HepG2 (cell line): ENCODE measurements around the gene TBCCD1. TPM values are rescaled to one million over a fixed set of nuclear protein-coding genes. Genes with fewer than 3 reads are reported as not detected.
A peak's percentile ranks its signal among the peaks of the same experiment; 100 is the strongest.

Experiments
- CBX5 ChIP-seq: sonication (generic); formaldehyde crosslinking; IDR thresholded peaks from 2 replicates; pipeline ENCODE4 v1.4.0; 2020; ENCODE audit warnings: missing genetic modification reagents, borderline replicate concordance
- DNMT1 ChIP-seq: sonication (generic); formaldehyde crosslinking; IDR thresholded peaks from 2 replicates; pipeline ENCODE4 v1.5.1; 2020; ENCODE audit warnings: mild to moderate bottlenecking, missing genetic modification reagents
- GATAD2A ChIP-seq: IDR thresholded peaks from 2 replicates; pipeline ENCODE4 v1.6.1; 2016
- HMG20B ChIP-seq: conservative IDR thresholded peaks from 2 replicates; pipeline ENCODE4 v1.6.1; 2016; ENCODE audit warnings: missing genetic modification reagents, missing compliant biosample characterization
- KAT8 ChIP-seq: IDR thresholded peaks from 2 replicates; pipeline ENCODE4 v1.6.1; 2016; ENCODE audit warnings: missing genetic modification reagents, missing compliant biosample characterization
- NR2F6 ChIP-seq, 2 experiments: IDR thresholded peaks; 2 replicates each; pipeline ENCODE4 v1.6.1; 2016; ENCODE audit warnings: antibody characterized with exemption in 1 of 2, mild to moderate bottlenecking in 1 of 2
- ONECUT2 ChIP-seq: sonication (generic); formaldehyde crosslinking; IDR thresholded peaks from 2 replicates; pipeline ENCODE4 v1.4.0; 2020; ENCODE audit warnings: missing genetic modification reagents
- PAXIP1 ChIP-seq: sonication (generic); formaldehyde crosslinking; conservative IDR thresholded peaks from 2 replicates; pipeline ENCODE4 v1.4.0; 2020; ENCODE audit warnings: mild to moderate bottlenecking, missing genetic modification reagents, moderate library complexity
- PCBP1 ChIP-seq: fragments of 200-400 bp; formaldehyde crosslinking; IDR thresholded peaks from 2 replicates; pipeline ENCODE4 v1.6.1; 2017; ENCODE audit warnings: mild to moderate bottlenecking, low read depth, low read length, borderline replicate concordance
- RARA ChIP-seq: IDR thresholded peaks from 2 replicates; pipeline ENCODE4 v1.6.1; 2016; ENCODE audit warnings: missing genetic modification reagents, missing compliant biosample characterization
- SOX13 ChIP-seq, 3 experiments: fragments of 450-650 bp in 1 of 3; sonication (generic) in 1 of 3; formaldehyde crosslinking in 1 of 3; IDR thresholded peaks in 2 of 3; conservative IDR thresholded peaks in 1 of 3; 2 replicates each; pipeline versions ENCODE4 v1.5.0 to v1.6.1; 2016 to 2020; ENCODE audit warnings: antibody characterized with exemption in 1 of 3, mild to moderate bottlenecking in 1 of 3, missing compliant biosample characterization in 1 of 3, missing genetic modification reagents in 1 of 3, moderate library complexity in 1 of 3
- SPEN ChIP-seq: sonication (generic); formaldehyde crosslinking; IDR thresholded peaks from 2 replicates; pipeline ENCODE4 v1.5.1; 2020; ENCODE audit warnings: low read depth, mild to moderate bottlenecking, missing genetic modification reagents
- TAF1 ChIP-seq: sonication (generic); formaldehyde crosslinking; IDR thresholded peaks from 2 replicates; pipeline ENCODE4 v1.4.0; 2020; ENCODE audit warnings: missing genetic modification reagents
- TAF15 ChIP-seq: fragments of 200-400 bp; formaldehyde crosslinking; IDR thresholded peaks from one replicate; pipeline ENCODE4 v1.6.1; 2018; ENCODE audit warnings: mild to moderate bottlenecking, low read depth, low read length; ENCODE audit not compliant: poor library complexity, severe bottlenecking
- TBX3 ChIP-seq: fragments of 450-650 bp; IDR thresholded peaks from 2 replicates; pipeline ENCODE4 v1.6.1; 2017; ENCODE audit warnings: antibody characterized with exemption, mild to moderate bottlenecking, inconsistent platforms, borderline replicate concordance
- TGIF2 ChIP-seq: IDR thresholded peaks from 2 replicates; pipeline ENCODE4 v1.6.1; 2016; ENCODE audit warnings: control low read depth, missing compliant biosample characterization
- XBP1 ChIP-seq: sonication (generic); formaldehyde crosslinking; IDR thresholded peaks from 2 replicates; pipeline ENCODE4 v1.5.0; 2020; ENCODE audit warnings: missing genetic modification reagents
- ZBTB7A ChIP-seq: sonication (generic); formaldehyde crosslinking; IDR thresholded peaks from 2 replicates; pipeline ENCODE4 v1.8.0; 2022; ENCODE audit warnings: mild to moderate bottlenecking, missing genetic modification reagents
- ZFP1 ChIP-seq: IDR thresholded peaks from 2 replicates; pipeline ENCODE4 v1.6.1; 2016
- ZNF235 ChIP-seq: sonication (generic); formaldehyde crosslinking; IDR thresholded peaks from 2 replicates; pipeline ENCODE4 v1.8.1; 2023; ENCODE audit warnings: mild to moderate bottlenecking, missing genetic modification reagents, borderline replicate concordance
- ZNF7 ChIP-seq: IDR thresholded peaks from 2 replicates; pipeline ENCODE4 v1.6.1; 2016; ENCODE audit warnings: missing biosample characterization, missing genetic modification reagents
- ZNF766 ChIP-seq: sonication (generic); formaldehyde crosslinking; IDR thresholded peaks from 2 replicates; pipeline ENCODE4 v1.5.0; 2020; ENCODE audit warnings: missing genetic modification reagents, borderline replicate concordance
- ZNF841 ChIP-seq: sonication (generic); formaldehyde crosslinking; IDR thresholded peaks from 2 replicates; pipeline ENCODE4 v1.8.1; 2023; ENCODE audit warnings: missing genetic modification reagents, borderline replicate concordance
- ZSCAN21 ChIP-seq: sonication (generic); formaldehyde crosslinking; IDR thresholded peaks from 2 replicates; pipeline ENCODE4 v1.8.0; 2022; ENCODE audit warnings: mild to moderate bottlenecking, missing genetic modification reagents, moderate library complexity, borderline replicate concordance
- polyA plus RNA-seq, 8 experiments: library from polyadenylated mRNA; depleted of rRNA in 3 of 8; stranded (reverse) in 7 of 8; unstranded in 1 of 8; fragments of >200 nt; fragmentation: Illumina TruSeq in 4 of 8; extraction: Trizol in 4 of 8; gene quantifications; 2 replicates each; pipeline versions ENCODE4 v1.2.1 to v1.2.3, GENCODE V29; 2011 to 2016; ENCODE audit warnings: low read depth in 4 of 8, missing spikeins in 1 of 8, mixed read lengths in 1 of 8; ENCODE audit not compliant: insufficient read depth in 1 of 8
- total RNA-seq, 5 experiments: library from RNA; depleted of rRNA; stranded (reverse); fragments of >200 nt; fragmentation: Illumina TruSeq; extraction: Trizol; gene quantifications; 2 replicates each; pipeline ENCODE4 v1.2.3, GENCODE V29; 2016; ENCODE audit warnings: low read depth in 1 of 5
- TF ChIP-seq, protein P1 (sequence below): sonication (generic); formaldehyde crosslinking; IDR thresholded peaks from 2 replicates; pipeline ENCODE4 v1.5.1; 2020; ENCODE audit warnings: mild to moderate bottlenecking, moderate library complexity, missing genetic modification reagents

TBCCD1 gene
- total and polyA plus RNA-seq, 2 of the 13 experiments (the other 11 are each of a cell fraction or from before 2014, with no cell fraction given): 13.6 to 16.2 TPM

DNA sequence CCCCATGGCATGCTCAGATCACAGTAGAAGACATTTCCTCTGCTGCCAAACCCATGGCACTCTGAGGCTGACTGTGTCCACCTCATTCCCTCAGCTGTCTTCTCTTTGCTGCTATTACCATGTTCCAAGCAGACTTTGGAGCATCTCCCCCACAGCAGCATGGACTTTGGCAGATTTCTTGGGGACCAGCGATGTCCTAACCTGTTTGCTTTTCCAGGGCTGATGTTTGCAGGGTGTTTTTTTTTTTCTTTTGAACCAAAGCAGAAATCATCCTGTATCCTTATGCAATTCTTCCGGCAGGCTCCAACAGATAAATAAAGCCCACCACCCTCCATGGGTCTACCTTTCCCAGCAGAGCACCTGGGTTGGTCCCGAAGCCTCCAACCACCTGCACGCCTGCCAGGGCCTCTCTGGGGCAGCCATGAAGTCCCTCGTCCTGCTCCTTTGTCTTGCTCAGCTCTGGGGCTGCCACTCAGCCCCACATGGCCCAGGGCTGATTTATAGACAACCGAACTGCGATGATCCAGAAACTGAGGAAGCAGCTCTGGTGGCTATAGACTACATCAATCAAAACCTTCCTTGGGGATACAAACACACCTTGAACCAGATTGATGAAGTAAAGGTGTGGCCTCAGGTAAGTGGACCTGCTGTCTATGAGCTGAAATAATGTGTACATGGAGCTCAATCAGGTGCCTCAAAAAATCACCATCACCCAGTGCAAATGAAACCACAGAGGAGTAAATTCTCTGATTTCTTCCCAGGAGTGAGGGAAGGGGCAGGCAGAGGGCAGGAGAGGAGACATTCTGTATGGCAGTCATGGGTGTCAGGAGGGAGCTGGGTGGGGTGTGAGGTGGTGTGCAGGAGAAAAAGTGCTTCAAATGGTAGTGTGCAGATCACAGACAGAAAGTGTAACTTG lies 45.8 kb upstream of the TBCCD1 start, which contains the start of gene AHSG (continued):
- TF ChIP-seq PAXIP1 (CRISPR knock-in tag) (peak; percentile 98), TGIF2 (no peak), ZNF235 (CRISPR knock-in tag) (peak; percentile 51; the same call in 1 of the 2 replicates), DNMT1 (no peak), TAF15 (no peak), ONECUT2 (CRISPR knock-in tag) (no peak; the same call in 1 of the 2 replicates), GATAD2A (CRISPR knock-in tag) (peak; percentile 98), SPEN (CRISPR knock-in tag) (peak; percentile 94), TBX3 (peak; percentile 32; the same call in 1 of the 2 replicates), ZBTB7A (CRISPR knock-in tag) (peak; percentile 95), SOX13 (IDR thresholded peaks at IDR 0.05) (peak; percentile 80), SOX13 (CRISPR knock-in tag; conservative IDR thresholded peaks at IDR 0.05 in 1 of 2, IDR thresholded peaks at IDR 0.05 in 1 of 2) (peak in 1 of 2 experiments; percentile 88; a peak in 2 of 4 replicates), ZNF766 (peak; percentile 59; the same call in 1 of the 2 replicates), HMG20B (peak; percentile 61; the same call in 1 of the 2 replicates), XBP1 (CRISPR knock-in tag) (peak; percentile 95), TAF1 (CRISPR knock-in tag) (peak; percentile 75), ZSCAN21 (CRISPR knock-in tag) (peak; percentile 77), CBX5 (CRISPR knock-in tag) (peak; percentile 69; the same call in 1 of the 2 replicates), PCBP1 (no peak), RARA (CRISPR knock-in tag) (peak; percentile 90), ZNF841 (CRISPR knock-in tag) (peak; percentile 16; the same call in 1 of the 2 replicates), NR2F6 (IDR thresholded peaks at IDR 0.05) (peak; percentile 78), NR2F6 (CRISPR knock-in tag; IDR thresholded peaks at IDR 0.05) (peak; percentile 78), ZFP1 (CRISPR knock-in tag) (peak; percentile 73; the same call in 1 of the 2 replicates), ZNF7 (CRISPR knock-in tag) (no peak), KAT8 (CRISPR knock-in tag) (peak; percentile 89)
- TF ChIP-seq, protein P1, sequence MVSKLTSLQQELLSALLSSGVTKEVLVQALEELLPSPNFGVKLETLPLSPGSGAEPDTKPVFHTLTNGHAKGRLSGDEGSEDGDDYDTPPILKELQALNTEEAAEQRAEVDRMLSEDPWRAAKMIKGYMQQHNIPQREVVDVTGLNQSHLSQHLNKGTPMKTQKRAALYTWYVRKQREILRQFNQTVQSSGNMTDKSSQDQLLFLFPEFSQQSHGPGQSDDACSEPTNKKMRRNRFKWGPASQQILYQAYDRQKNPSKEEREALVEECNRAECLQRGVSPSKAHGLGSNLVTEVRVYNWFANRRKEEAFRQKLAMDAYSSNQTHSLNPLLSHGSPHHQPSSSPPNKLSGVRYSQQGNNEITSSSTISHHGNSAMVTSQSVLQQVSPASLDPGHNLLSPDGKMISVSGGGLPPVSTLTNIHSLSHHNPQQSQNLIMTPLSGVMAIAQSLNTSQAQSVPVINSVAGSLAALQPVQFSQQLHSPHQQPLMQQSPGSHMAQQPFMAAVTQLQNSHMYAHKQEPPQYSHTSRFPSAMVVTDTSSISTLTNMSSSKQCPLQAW: peak; percentile 98
